ENCODE results near the gene DAW1. TPM values are rescaled to one million over a fixed set of nuclear protein-coding genes. Genes with fewer than 3 reads are reported as not detected.

The DAW1 gene
- total RNA-seq, 1 experiment from 2014 or later = 0.26 TPM

- no peaks in the 10 kb centered on the region for H3K9me3 ChIP-seq (ENCODE audit: control insufficient read depth, insufficient read depth, low read depth, low read length)
- H3K4me3 ChIP-seq (ENCODE audit: low read depth in 2 of 2, low read length in 2 of 2) = no peak overlapping the region
- no peak for TF ChIP-seq SIN3A (IDR thresholded peaks at IDR 0.05; ENCODE audit: borderline replicate concordance, insufficient read depth, low read depth, low read length)
- TF ChIP-seq REST (IDR thresholded peaks at IDR 0.05; ENCODE audit: insufficient read depth in 1 of 2, low read depth in 2 of 2, low read length in 1 of 2) = no peak
- TF ChIP-seq TCF7L2 (IDR thresholded peaks at IDR 0.05; ENCODE audit: low read depth, low read length) = no peak
- no peak for TF ChIP-seq CTCF (IDR thresholded peaks at IDR 0.05)
- TF ChIP-seq POLR2AphosphoS5 (IDR thresholded peaks at IDR 0.05; ENCODE audit: low read depth, low read length) = no peak
- in situ Hi-C loops (cut with HindIII; ENCODE audit: low pct_unique_long_range_greater_than_20kb, low sequenced_read_pairs) = no loop called here
- no peaks in the 10 kb centered on the region for H3K36me3 ChIP-seq (ENCODE audit: control insufficient read depth, insufficient read depth, low read length)
- no peaks in the 10 kb centered on the region for H3K27me3 ChIP-seq (ENCODE audit: control insufficient read depth, insufficient read depth, low read length)
- BruUV-seq (replicated peaks) = no TSS peak
- ChIA-PET POLR2A (no interaction called here), CTCF (no interaction called here)
- no peak overlapping the region for H3K27ac ChIP-seq (ENCODE audit: low read length)
- no peak for DNase-seq (ENCODE audit: low read depth, low spot score)
- no peak for ATAC-seq
- intact Hi-C loops (cut with micrococcal nuclease; ENCODE audit: unreplicated experiment) = no loop called here
- no peaks in the 10 kb centered on the region for H3K4me1 ChIP-seq (ENCODE audit: control insufficient read depth, insufficient read depth, low read length)
Measured at GRCh38 chr2:227942021-227942420, 70.6 kb downstream of the DAW1 start.

DNA sequence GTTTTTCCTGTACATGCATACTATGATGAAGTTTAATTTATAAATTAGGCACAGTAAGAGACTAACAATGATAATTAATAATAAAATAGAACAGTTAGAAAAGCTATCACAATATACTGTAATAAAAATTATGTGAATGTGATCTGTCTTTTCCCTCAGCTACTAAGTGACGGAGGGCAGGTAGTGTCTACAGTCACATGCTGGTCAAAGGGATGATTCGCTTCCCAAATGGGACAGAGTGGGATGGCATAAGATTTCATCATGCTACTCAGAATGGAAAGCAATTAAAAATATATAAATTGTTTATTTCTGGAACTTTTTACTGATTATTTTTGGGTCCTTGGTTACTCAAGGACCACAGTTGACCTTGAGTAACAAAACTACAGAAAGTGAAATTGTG lies 71.5 kb downstream of the DAW1 start:
- Histone ChIP-seq H3K27me3 (ENCODE audit: control insufficient read depth, insufficient read depth, low read length) (no peaks in the 10 kb centered on the region), H3K4me3 (ENCODE audit: low read depth in 2 of 2, low read length in 2 of 2) (no peak overlapping the region), H3K27ac (ENCODE audit: low read length) (no peak overlapping the region), H3K4me1 (ENCODE audit: control insufficient read depth, insufficient read depth, low read length) (no peaks in the 10 kb centered on the region), H3K36me3 (ENCODE audit: control insufficient read depth, insufficient read depth, low read length) (no peaks in the 10 kb centered on the region), H3K9me3 (ENCODE audit: control insufficient read depth, insufficient read depth, low read depth, low read length) (no peaks in the 10 kb centered on the region)
- ATAC-seq = no peak
- ChIA-PET CTCF (no interaction called here), POLR2A (no interaction called here)
- no TSS peak for BruUV-seq (replicated peaks)
- no peak for TF ChIP-seq POLR2AphosphoS5 (IDR thresholded peaks at IDR 0.05; ENCODE audit: low read depth, low read length)
- TF ChIP-seq TCF7L2 (IDR thresholded peaks at IDR 0.05; ENCODE audit: low read depth, low read length) = no peak
- no peak for TF ChIP-seq SIN3A (IDR thresholded peaks at IDR 0.05; ENCODE audit: borderline replicate concordance, insufficient read depth, low read depth, low read length)
- TF ChIP-seq REST (IDR thresholded peaks at IDR 0.05; ENCODE audit: insufficient read depth in 1 of 2, low read depth in 2 of 2, low read length in 1 of 2) = no peak
- TF ChIP-seq CTCF (IDR thresholded peaks at IDR 0.05) = no peak
- no peak for DNase-seq (ENCODE audit: low read depth, low spot score)
- intact Hi-C loops (cut with micrococcal nuclease; ENCODE audit: unreplicated experiment) (no loop called here), in situ Hi-C loops (cut with HindIII; ENCODE audit: low pct_unique_long_range_greater_than_20kb, low sequenced_read_pairs) (no loop called here)

Measured in Panc1 (cell line).